GM10266 (cell line): ENCODE results near the gene SRP72.

ENCODE experiments used
- DNase-seq: peaks from one replicate; pipeline ENCODE4 v3.0.0; 2012; ENCODE audit errors: extremely low spot score
- CTCF ChIP-seq: IDR thresholded peaks from 2 replicates; pipeline ENCODE4 v1.5.1; 2012; ENCODE audit warnings: mild to moderate bottlenecking, low read depth; ENCODE audit not compliant: control insufficient read depth, insufficient read depth; ENCODE audit errors: missing control alignments

The SRP72 gene

DNA sequence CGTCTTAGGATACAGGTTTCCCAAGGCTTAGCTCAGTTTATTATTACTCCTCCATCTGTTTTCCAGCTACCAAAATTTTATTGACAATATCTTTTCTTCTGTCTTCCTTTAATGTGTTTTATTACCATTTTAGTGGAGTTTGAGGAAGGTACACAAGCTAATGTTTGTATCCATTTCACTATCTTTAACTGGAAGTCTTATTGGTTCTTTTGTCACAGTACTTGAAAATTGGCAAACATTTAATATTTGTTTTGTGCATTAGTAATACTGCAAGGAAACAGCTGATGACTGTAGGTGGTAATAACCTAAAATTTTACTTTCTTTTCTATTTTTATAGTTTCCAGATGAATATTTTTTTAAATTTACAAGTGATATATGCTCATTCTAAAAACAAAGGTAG is 28.8 kb downstream of the SRP72 start:
- no peak for TF ChIP-seq CTCF
- DNase-seq, result no peak

GRCh38 chr4:56505269-56506130 is 38.1 kb downstream of the SRP72 start, which contains the start of gene ARL9:
Gene ARL9 (plus strand): TSS chr4:56505791. CDS start chr4:56505863, 72 bp downstream.
- TF ChIP-seq CTCF, result no peak
- peak; percentile 27 for DNase-seq

DNA sequence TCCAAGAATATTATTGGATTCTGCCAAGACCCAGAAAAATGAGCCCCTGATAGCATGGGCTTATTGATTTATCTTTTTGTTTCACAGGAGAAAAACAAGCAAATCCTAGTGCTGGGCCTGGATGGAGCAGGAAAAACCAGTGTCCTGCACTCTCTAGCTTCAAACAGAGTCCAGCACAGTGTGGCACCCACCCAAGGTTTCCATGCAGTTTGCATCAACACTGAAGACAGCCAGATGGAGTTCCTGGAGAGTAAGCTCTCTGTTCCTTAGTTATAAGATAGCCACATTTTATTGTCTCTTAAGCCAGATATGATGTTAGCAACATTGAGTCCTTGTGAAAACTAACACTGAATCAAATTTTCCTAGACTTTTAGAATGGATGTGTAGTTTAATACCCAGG is 43.7 kb downstream of the SRP72 start:
- DNase-seq, result no peak
- no peak for TF ChIP-seq CTCF

GRCh38 chr4:56512166-56512565 is 44.7 kb downstream of the SRP72 start:
- no peak for TF ChIP-seq CTCF
- DNase-seq, result no peak

DNA sequence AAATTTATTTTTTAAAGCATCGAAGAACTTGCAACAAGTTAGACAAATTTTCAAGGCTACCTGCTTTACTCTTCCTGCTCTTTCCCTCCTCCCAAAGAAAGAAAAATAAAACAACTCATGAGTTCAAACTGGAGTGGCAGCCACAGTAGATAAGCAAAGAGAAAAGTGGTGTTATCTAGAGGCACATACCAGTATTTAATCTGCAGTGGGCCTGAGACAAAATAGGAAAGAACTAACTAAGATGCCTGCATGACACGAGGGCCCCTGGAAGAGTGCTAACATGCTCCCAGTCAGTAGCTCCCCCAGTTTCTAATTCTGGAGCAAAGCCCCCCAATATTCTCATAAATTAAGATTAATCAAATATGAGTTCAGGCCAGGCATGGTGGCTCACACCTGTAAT is 46.1 kb downstream of the SRP72 start:
- DNase-seq, result no peak
- TF ChIP-seq CTCF, result no peak

DNA sequence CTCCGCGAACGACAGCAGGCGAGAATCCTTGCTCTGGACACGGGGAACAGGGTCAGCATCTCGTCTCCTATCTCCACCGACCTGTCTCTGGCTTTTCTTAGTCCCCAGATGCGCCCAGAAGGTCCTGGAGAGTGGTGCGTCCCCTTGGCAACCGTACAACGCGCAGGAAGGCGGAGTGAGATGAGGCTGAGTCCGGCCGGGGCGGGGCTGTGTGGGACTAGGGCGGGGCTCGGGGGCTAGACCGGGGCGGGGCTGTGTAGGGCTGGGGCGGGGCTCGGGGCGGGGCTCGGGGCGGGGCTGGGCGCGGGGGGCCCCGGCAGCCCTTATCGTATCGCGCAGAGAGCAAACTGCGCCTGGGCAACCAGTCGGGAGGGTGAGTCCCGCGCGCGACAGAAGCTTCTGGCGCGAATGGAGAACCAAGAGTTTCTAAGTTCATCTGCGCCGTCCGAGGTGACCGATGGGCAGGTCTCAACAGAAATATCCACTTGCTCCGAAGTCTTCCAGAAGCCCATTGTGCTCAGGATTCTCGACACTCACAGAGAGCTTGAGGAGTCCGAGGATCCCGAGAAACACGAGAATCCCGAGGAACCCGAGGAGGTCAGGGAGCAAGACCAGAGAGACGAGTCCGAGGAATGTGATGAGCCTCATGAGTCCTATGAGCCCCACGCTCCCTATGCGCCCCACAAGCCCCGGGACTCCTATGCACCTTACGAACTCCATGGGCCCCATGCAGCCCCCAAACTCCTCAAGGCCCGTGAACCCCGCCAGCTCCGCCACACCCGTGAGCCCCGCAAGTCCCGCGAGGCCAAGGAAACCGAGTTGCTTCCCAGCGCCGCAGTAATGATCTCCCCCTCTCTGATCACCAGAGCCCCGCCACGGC is 63.1 kb downstream of the SRP72 start:
- TF ChIP-seq CTCF, result no peak
- DNase-seq, result peak; percentile 90
